Eye (tissue), 1 donor: Measurements from ENCODE around the gene ALOXE3.

ENCODE experiments used
- DNase-seq: peaks from one replicate; pipeline ENCODE4 v3.0.0-alpha.2; 2015

ALOXE3 gene

GRCh38 chr17:8141741-8142140, 23.4 kb upstream of the ALOXE3 start:
- no peak for DNase-seq

GRCh38 chr17:8141045-8141444, 22.7 kb upstream of the ALOXE3 start:
- no peak for DNase-seq

- DNase-seq, result no peak
These were observed 22.0 kb upstream of the ALOXE3 start for GRCh38 chr17:8140065-8141029.

GRCh38 chr17:8138672-8139371, 20.5 kb upstream of the ALOXE3 start:
- peak; percentile 99 for DNase-seq

GRCh38 chr17:8138374-8138671, 20.0 kb upstream of the ALOXE3 start:
- DNase-seq, result no peak

- no peak for DNase-seq
These were observed 19.5 kb upstream of the ALOXE3 start for GRCh38 chr17:8137645-8138373.

- no peak for DNase-seq
These were observed 15.6 kb upstream of the ALOXE3 start for GRCh38 chr17:8133941-8134340.

- DNase-seq, result no peak
These were observed 15.1 kb upstream of the ALOXE3 start for GRCh38 chr17:8133399-8133798.

- DNase-seq, result no peak
These were observed 13.6 kb upstream of the ALOXE3 start for GRCh38 chr17:8131844-8132441.

- DNase-seq, result no peak
These were observed 9.9 kb upstream of the ALOXE3 start for GRCh38 chr17:8128125-8128784.

GRCh38 chr17:8126491-8127066, 8.3 kb upstream of the ALOXE3 start:
- peak; percentile 76 for DNase-seq

GRCh38 chr17:8125947-8126490, 7.7 kb upstream of the ALOXE3 start:
- DNase-seq, result peak; percentile 80

GRCh38 chr17:8125154-8125946, 7.0 kb upstream of the ALOXE3 start:
- DNase-seq, result peak; percentile 97

- DNase-seq, result peak; percentile 63
These were observed 6.2 kb upstream of the ALOXE3 start for GRCh38 chr17:8124350-8125153.

- peak; percentile 46 for DNase-seq
These were observed 5.5 kb upstream of the ALOXE3 start, which contains the start of gene HES7 for GRCh38 chr17:8123695-8124349. HES7 (minus strand) TSS chr17:8124106; CDS start chr17:8124084, 22 bp downstream.

GRCh38 chr17:8122924-8123694, 4.8 kb upstream of the ALOXE3 start:
- peak; percentile 66 for DNase-seq

- DNase-seq, result peak; percentile 61
These were observed 4.2 kb upstream of the ALOXE3 start for GRCh38 chr17:8122422-8122923.

GRCh38 chr17:8121681-8122421, 3.5 kb upstream of the ALOXE3 start:
- peak; percentile 78 for DNase-seq
